Right ventricle myocardium inferior (tissue), 1 donor: ENCODE data around the gene ENHO. TPM values are rescaled to one million over a fixed set of nuclear protein-coding genes. Genes with fewer than 3 reads are reported as not detected.
"Not testable (repeated sequence)": the region's sequence is repeated elsewhere in the genome, so short reads cannot be mapped to it uniquely, and the experiment has no call there.

Experiments used
- ATAC-seq: fragments of 200-7000 bp; cut with Tn5 transposase; one replicate; pipeline ENCODE4 v1.9.1; 2020; ENCODE audit warnings: mild to moderate bottlenecking, moderate library complexity
- DNase-seq: peaks from one replicate; pipeline ENCODE4 v3.0.0; 2021; ENCODE audit errors: missing footprints
- intact Hi-C: fragments of 100-400 bp; cut with DNase I; formaldehyde crosslinking; loops from one replicate; pipeline ENCODE4 v1.11.0; 2022
- total RNA-seq: library from RNA; stranded (reverse); fragmentation: NEBNext Ultra II Directional; extraction: Animal tissue kit (Norgen Biotek cat#: 25700); gene quantifications from one replicate; pipeline ENCODE4 v1.2.1, GENCODE V29; 2021
- donor health status: DM: no; HTN: yes; CAD: no; lungs with severe emphysema.

Gene ENHO
- total RNA-seq, 1 donor from 2014 or later, result 0.51 TPM

DNA sequence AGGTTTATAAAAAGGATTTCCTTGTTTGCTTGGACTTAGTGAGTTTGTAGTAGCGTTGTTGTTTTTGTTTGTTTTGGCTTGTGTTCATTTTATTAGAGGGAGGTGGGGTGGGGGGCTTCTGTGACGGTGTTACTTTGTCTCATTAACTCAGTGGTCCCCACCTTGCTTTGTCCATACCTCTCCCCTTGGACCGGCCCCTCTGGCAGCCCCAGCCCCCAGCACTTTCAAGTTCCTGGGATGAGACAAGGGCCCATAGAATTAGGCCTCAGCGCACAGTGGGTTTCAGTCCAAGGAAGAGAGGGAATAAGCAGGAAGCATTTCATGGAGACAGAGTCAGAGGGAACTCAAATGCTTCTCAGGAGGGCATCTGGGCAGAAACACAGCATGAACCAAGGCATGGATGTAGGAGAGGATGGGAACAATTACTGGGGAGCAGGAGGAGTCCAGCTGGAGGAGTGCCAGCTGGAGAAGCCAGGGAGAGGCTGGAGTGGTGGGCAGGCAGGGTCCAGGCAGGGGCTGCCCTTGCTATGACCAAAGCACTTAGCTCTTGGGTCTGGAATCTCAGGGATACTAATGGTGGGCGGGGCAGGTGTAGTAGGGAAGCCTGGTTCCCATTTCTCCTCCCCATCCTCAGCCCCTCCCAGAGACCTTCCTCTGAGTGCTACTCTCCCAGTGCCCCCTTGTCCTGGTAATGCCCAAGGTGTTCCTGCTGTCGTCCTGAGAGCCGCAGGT is 23.5 kb upstream of the ENHO start:
- ATAC-seq, result no peak
- intact Hi-C loops, result loop anchor here (5.0 kb wide), 2 partner anchors 109 to 144 kb away; no protein-coding TSS in a partner anchor

DNA sequence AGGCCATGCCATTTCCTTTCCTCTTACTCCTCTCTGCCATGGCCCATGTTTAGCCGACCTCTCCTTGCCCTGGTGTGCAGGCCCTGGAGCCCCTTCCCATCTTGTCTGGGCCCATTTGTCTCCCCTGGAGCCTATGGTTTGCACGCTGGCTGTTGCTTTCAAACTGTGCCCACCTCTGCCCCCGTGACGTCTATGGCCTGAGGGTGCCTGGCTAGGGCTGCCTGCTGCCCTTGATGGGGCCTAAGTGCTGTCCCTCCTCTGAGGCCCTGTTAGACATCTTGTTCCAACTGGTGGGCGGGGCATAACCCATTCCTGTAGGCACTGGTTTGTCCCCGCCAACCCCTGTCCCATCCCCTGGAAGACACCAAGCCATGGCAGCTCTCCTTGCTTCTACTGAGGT is 22.7 kb upstream of the ENHO start:
- no peak for ATAC-seq
- intact Hi-C loops, result loop anchor here (5.0 kb wide), 2 partner anchors 108 to 143 kb away; no protein-coding TSS in a partner anchor
- DNase-seq, result no peak

More for the DNA sequence above, 23.5 kb upstream of the ENHO start:
- DNase-seq, result no peak

DNA sequence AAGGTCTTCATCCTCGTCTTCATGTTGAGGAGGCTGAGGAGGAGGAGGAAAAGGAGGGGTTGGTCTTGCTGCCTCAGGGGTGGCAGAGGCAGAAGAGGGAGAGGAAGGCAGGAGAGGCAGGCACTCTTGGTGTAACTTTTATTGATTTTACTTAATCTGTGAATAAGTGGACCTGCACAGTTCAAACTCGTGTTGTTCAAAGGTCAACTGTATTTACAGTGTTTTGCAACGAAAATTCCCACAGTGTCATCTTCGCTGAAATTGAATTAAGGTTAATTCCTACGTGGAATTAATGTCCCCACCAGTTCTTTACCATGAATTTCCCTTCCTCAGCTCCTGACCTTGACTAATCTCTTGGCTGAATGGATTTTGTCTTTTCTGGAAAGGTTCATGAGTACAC is 21.2 kb upstream of the ENHO start:
- no peak for DNase-seq
- ATAC-seq, result no peak
- intact Hi-C loops, result no loop called here

DNA sequence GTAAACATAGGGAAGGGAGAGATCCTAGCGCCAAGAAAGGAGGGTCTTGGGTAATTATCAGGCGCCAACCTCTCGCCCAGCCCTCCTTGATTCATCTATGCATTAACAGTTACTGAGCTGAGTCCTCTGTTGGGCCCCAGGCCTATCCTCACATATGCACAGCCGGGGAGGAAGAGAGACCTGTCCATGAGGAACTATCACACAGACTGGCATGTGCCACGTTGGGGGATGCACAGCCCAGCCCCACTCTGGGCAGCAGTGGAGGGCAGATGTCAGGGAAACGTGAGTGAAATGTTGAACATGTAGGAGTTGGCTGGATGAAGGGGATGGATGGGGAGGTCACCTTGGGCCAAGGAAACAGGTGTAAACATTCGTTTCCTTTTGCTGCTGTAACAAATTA is 18.8 kb upstream of the ENHO start:
- DNase-seq (peak; percentile 8), ATAC-seq (no peak)
- intact Hi-C loops, result no loop called here

DNA sequence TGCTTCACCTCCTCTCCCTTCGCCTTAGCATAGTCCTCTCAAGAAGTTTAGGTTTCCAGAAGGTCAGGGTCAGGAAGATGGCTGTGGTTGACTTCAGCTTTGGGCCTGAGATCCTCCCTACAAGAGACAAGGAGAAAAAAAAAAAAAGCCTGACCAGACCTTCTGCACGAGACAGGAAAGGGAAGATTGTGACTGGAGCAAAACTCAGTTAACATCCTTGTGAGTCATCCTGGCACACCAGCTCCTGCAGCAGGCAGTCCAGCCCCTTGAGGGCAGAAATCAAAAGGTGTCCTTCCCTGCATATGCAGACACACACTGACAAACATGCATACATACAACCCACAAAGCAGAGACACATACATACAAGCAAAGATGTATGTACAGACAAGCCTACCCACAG is 18.0 kb upstream of the ENHO start:
- no peak for ATAC-seq
- intact Hi-C loops, result no loop called here
- DNase-seq, result peak; percentile 7

DNA sequence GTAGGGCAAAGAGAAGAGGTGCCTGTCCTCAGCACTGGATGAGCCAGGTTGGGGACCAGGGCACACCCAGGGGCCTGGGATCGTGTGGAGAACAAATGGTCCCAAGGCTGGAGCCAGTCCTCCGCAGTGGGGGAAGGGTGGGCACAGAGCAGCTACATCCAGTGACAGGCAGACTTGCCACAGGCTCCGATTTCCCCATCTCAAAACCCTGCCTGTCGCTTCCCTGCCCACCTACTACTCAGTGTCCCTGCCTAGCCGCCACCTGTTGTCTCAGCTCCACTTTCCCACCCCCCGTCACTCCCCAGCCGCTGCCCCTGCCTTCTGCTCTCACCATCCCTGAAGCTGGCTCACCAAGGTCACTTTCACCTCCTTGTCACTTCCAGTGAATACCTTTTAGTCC is 13.9 kb upstream of the ENHO start:
- DNase-seq (peak; percentile 46), ATAC-seq (no peak)
- intact Hi-C loops, result no loop called here

DNA sequence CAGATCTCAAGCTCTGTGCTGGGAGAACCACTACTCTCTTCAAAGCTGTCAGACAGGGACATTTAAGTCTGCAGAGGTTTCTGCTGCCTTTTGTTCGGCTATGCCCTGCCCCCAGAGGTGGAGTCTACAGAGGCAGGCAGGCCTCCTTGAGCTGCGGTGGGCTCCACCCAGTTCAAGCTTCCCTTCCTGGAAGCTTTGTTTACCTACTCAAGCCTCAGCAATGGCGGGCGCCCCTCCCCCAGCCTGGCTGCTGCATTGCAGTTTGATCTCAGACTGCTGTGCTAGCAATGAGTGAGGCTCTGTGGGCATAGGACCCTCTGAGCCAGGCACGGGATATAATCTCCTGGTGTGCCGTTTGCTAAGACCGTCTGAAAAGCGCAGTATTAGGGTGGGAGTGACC is 9.3 kb upstream of the ENHO start:
- ATAC-seq, intact Hi-C loops: not testable (repeated sequence)
- DNase-seq, result peak; percentile 23

DNA sequence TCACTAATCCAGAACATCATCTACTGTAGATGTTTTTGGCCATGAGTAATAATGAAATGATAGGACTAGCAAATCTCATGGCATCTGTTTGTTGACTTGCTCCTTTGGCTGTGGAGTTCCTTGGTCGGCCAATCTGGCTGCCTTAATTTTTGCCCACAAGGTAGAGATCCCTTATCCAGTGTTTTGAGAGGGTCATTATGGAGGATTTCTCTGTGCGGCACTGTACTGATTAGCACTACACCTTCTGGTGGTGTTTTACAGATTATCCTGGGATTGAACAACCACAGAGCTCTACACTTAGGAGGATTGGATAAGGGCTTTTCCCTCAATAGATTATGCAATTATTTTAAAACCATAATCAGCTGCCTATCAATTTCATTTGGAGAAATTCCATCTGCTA is 3.2 kb upstream of the ENHO start:
- ATAC-seq, result no peak
- intact Hi-C loops, result no loop called here
- no peak for DNase-seq

DNA sequence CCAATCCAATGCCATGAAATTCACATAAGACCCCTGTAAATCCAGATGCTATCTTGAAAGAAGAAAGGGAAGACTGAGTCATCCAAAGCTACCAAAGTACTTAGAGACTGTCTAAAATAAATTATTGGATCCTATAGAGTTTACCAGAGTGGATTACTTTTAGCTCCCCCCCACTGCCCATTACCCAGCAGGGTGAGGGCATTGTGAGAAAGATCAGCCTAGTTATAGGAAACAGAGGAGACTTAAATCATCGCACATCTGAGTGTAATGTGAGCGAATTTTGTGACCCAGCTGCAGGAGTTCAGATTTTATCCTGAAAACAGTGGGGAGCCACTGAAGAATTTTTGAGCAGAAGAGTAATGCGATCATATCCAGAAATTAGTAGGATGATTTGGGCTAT is 1.6 kb upstream of the ENHO start:
- ATAC-seq (no peak), DNase-seq (no peak)
- intact Hi-C loops, result no loop called here

DNA sequence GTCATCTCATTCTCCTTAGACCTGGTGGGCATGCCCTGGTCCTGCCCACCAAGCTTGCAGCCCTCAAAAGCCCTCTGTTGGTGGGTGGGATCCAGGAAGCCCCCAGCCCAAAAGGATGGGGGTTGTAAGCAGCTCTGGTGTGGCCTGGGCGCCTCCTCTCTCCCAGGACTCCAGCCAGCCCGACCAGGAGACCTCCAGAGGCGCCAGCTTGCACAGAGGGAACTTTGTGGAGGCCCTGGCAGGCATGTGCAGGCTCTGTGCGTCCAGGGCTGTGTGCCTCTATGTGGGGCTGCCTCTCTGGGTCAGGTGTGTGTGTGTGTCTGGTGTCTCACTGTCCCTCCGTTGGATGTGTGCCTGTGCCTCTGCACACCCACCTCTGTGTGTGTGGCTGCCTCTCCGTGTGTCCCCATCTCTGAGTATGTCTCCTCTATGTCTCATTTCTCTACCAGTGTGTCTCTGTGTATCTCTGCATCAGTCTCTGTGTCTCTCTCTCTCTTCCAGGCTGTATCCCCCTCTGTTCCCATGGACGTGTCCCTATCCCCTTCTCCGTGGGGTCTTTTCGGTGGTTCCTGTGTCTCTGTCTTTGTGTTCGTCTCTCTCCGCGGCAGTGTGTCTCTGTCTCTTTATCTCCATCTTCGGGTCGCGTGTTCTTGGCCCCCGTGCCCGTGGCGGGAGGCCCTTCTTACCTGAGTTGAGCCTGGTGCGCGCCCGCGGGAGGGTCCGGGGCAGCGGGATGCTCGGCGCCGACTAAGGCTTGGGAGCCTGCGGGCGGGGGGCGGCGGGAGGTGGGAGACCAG is 501 bp downstream of the ENHO start:
- peak; percentile 80 for DNase-seq
- no peak for ATAC-seq
- intact Hi-C loops, result no loop called here

DNA sequence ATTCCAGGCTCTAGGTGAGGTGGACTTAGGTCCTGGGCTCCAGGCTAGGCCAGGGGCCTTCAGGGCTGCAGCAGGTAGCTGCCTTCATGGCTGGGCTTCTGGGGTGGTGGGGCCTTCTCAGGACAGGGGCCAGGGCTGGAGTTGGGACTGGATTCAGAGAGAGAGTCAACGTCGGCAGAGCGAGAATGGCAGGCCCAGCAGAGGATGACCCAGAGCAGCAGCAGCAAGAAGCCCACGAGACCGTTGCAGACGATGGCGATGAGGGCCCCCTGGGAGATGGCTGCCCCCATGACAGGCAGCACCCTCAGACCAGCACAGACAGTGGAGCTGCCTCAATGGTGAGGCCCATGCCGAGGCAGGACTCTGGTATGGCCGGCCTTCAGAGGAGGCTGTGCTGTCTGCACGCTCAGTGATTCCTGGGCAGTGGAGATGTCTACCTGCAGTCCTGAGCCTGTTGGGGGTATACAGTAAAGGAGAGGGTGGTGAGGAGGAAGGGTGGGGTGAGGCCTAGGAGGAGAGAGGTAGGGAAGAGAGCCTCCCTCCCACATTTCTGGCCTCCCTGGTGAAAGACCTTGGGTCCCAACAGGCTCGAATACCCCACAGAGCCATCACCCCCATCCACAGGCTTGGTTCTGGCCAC is 1.3 kb downstream of the ENHO start:
- ATAC-seq, result no peak
- intact Hi-C loops, result no loop called here
- DNase-seq, result no peak

DNA sequence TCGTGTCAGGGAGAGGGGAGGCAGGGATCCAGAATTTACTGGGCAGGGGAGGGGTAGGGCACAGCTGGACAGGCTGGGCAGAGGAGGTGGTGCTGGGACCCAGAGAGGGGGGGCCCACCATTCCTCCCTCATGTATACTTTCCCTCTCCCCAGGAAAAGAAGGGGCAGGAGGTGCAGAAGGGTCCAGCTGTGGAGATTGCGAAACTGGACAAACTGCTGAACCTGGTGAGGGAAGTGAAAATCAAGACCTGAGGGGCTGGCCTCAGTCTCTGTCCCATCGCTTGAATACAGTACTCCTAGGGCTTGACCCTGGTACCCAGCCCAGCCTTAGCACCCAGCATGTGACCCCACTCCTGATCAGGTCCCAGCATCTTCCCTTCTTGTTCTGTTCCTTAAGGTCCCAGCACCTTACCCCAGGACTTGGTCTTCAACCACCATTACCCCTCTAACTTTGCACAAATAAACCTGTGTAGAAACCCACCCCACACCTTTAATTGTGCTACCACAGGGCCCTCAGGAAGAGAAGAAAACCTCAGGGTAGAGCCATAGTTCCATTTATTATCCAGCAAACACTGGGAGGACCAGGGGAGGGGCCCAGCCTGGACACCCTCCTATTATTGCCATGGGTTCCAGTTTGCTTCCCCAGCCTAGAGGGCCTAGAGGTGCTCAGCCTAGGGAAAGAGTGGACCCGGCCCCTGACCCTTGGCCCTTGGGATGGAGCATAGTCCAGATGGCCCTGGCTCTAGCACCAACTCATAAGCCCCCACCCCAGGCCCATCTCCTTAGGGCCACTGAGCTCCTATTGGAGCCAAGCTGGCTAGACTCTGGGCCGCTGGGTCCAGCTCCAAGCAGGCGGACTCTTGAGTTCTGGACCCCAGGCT is 2.0 kb downstream of the ENHO start:
- DNase-seq (no peak), ATAC-seq (no peak)
- intact Hi-C loops, result no loop called here

DNA sequence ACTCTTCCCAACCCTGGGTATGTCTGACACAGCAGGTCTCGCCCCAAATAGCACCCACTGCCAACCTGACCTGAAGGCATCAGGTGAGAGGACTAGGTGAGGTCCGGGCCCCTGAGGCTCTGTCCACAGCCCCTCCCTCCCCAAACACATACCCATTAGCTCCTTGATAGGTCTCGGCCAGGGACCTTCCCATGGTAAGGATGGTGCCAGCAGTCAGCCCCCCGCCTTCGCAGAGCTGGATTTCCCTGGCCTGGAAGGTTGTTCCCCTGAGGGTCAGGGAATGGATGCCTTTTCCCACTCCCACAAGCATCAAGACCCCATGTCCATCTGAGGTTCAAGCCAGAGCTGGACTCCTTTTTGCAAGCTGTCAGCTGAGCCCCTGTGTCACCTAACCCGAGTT is 2.7 kb downstream of the ENHO start:
- ATAC-seq, result no peak
- DNase-seq, result no peak
- intact Hi-C loops, result no loop called here

DNA sequence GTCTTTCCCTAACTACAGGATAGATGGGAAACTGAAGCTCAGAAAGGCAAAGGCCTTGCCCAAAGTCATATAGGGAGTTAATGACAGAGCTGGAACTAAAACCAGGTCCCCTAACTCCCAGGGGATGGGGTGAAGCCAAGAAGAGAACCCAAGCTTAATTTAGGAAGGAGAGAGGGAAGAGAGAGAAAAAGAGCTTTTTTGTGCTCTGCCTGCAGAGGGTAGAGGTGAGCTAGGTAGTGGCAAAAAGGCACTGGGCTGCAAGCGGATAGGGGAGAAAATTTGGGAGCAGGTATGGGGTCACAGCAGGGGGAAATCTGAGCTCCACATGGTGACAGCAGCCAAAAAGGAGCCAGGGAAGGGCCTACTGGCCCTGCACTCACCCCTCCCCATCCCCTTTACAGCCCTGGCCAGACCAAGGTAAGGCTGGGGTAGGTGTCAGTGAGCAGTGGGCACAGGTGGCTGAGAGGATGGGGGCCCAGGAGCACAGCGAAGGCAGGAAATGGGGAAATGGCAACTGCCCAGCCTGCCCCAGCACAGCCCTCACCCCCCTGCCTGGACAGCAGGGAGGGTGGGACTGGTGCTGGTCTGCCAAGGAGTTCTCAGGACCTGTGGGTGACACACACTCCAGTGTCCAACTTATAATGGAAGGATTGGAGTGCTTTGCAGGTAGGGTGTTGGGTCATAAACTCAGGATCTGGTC is 3.3 kb downstream of the ENHO start:
- intact Hi-C loops, result no loop called here

DNA sequence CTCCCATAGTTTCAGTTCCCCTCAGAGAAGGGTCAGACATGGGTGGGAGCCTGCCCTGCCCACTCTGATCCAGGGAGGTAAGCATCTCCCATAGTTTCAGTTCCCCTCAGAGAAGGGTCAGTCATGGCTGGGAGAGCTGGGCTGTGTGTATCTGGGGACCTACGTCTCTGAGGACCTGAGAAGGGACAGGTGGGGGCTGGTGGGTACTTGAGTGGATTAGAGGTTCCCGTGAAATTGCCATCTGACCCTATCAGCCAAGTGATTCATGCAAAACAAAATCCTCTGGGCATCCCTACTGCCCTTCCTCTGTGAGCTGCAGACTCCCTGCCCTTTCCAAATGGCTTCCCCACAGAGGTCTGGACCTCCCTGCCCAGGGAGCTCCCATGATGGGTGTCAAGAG is 3.9 kb downstream of the ENHO start:
- intact Hi-C loops, result no loop called here
- ATAC-seq (no peak), DNase-seq (no peak)

More for the DNA sequence above, 3.3 kb downstream of the ENHO start:
- no peak for ATAC-seq
- DNase-seq, result no peak

DNA sequence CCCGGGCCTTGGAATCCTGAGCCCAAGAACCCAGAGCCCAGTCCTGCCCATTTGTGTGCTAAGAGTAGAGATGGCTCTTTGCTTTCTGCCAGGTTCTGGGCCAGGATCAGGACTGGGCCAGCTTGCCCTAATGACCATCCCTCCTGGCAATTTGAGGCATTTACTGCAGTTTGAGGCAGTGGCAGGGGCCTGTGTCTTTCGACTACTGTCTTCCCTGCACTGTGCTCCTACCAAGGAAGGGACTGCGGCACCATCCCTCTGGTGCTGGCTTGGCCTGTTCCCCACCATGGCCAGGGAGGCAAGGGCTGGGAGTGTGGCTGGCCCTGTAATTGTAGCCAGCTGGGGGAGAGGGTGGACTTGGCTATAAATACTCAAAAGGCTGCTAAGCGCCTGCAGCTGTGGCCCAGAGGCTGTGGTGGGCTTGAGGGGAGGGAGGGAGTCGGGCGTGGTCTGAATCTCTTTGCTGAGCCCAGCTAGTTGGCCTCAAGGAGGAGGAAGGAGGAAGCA is 4.6 kb downstream of the ENHO start:
- intact Hi-C loops, result no loop called here
- ATAC-seq (no peak), DNase-seq (no peak)

DNA sequence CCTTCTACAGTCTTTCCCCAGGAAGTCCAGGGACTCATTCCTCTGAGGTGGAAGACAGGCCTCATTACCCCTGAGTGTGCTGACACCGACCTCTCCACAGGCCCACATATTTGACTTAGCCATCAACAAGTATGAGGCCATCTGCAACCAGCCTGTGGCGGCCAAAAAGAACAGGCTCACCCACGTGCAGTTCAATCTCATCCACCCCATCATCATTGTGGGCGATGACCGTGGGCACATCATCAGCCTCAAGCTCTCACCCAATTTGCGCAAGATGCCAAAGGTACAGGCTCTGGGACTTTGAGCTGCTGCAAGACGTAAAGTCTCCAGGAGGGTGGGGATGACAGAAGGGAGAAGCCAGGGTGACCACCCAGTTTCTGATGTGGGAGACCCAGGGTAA is 5.6 kb downstream of the ENHO start:
- intact Hi-C loops, result no loop called here
- DNase-seq, result no peak
- ATAC-seq, result no peak

DNA sequence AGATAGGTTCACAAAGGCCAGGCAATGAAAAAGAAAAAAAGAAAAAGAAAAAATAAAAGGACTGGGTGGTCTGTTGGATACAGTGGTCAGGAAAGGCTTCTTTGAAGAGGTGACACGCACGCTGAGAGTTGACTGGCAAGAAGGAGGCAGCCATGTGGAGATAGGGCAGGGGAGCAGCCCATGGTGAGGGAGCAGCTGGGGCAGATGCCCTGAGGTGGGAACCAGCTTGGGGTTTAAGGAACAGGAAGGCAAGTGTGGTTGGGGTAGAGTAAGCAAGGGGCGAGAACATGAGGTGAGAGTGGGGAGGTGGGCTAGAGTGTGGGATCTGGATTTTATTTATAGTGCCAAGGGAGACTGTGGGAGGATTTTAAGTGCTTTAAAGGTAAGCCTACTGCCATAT is 6.8 kb downstream of the ENHO start:
- no peak for ATAC-seq
- intact Hi-C loops, result no loop called here
- no peak for DNase-seq
